Fibroblast of skin of left quadriceps (primary cell): ENCODE data around the gene DGKI.

ENCODE experiments used
- DNase-seq, 2 experiments: peaks; one replicate each; pipeline ENCODE4 v3.0.0-alpha.2; 2013; ENCODE audit warnings: low read depth in 2 of 2

The DGKI gene

GRCh38 chr7:137417464-137417863 lies 429.3 kb downstream of the DGKI start:
- no peak for DNase-seq

GRCh38 chr7:137413901-137414300 lies 432.9 kb downstream of the DGKI start:
- no peak for DNase-seq

- no peak for DNase-seq
Measured at GRCh38 chr7:137411446-137411845, 435.3 kb downstream of the DGKI start.

GRCh38 chr7:137408126-137408525 lies 438.6 kb downstream of the DGKI start:
- DNase-seq: no peak

GRCh38 chr7:137407078-137407477 lies 439.7 kb downstream of the DGKI start:
- no peak for DNase-seq

GRCh38 chr7:137404660-137405317 lies 442.0 kb downstream of the DGKI start:
- no peak for DNase-seq

- no peak for DNase-seq
Measured at GRCh38 chr7:137403353-137403695, 443.4 kb downstream of the DGKI start.

GRCh38 chr7:137402536-137403352 lies 444.0 kb downstream of the DGKI start:
- DNase-seq: no peak

GRCh38 chr7:137399827-137400823 lies 446.6 kb downstream of the DGKI start:
- DNase-seq: no peak

- DNase-seq: no peak
Measured at GRCh38 chr7:137396051-137396450, 450.7 kb downstream of the DGKI start.

GRCh38 chr7:137395420-137395819 lies 451.4 kb downstream of the DGKI start:
- no peak for DNase-seq

GRCh38 chr7:137393570-137393969 lies 453.2 kb downstream of the DGKI start:
- DNase-seq: no peak

- DNase-seq: no peak
Measured at GRCh38 chr7:137390076-137390475, 456.7 kb downstream of the DGKI start.

GRCh38 chr7:137388916-137389315 lies 457.9 kb downstream of the DGKI start:
- peak; percentile 29 to 33 for DNase-seq

- no peak for DNase-seq
Measured at GRCh38 chr7:137386966-137387365, 459.8 kb downstream of the DGKI start.

GRCh38 chr7:137381045-137381444 lies 465.7 kb downstream of the DGKI start:
- no peak for DNase-seq

GRCh38 chr7:137373507-137373906 lies 473.3 kb downstream of the DGKI start:
- no peak for DNase-seq

- DNase-seq: no peak
Measured at GRCh38 chr7:137371616-137372015, 475.2 kb downstream of the DGKI start.

GRCh38 chr7:137366995-137367394 lies 479.8 kb downstream of the DGKI start:
- no peak for DNase-seq

GRCh38 chr7:137363683-137364082 lies 483.1 kb downstream of the DGKI start:
- no peak for DNase-seq

- no peak for DNase-seq
Measured at GRCh38 chr7:137360087-137360679, 486.6 kb downstream of the DGKI start.

- DNase-seq: no peak
Measured at GRCh38 chr7:137354961-137355360, 491.8 kb downstream of the DGKI start.
